DMS53 (cell line): Measurements from ENCODE around the gene NMU.
A peak's percentile ranks its signal among the peaks of the same experiment; 100 is the strongest.
"Not testable (repeated sequence)": the region's sequence is repeated elsewhere in the genome, so short reads cannot be mapped to it uniquely, and the experiment has no call there.

ENCODE experiments used
- DNase-seq: peaks from one replicate; lab custom pipeline; 2025; lab: John Stamatoyannopoulos, UW

NMU gene, protein sequence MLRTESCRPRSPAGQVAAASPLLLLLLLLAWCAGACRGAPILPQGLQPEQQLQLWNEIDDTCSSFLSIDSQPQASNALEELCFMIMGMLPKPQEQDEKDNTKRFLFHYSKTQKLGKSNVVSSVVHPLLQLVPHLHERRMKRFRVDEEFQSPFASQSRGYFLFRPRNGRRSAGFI

DNA sequence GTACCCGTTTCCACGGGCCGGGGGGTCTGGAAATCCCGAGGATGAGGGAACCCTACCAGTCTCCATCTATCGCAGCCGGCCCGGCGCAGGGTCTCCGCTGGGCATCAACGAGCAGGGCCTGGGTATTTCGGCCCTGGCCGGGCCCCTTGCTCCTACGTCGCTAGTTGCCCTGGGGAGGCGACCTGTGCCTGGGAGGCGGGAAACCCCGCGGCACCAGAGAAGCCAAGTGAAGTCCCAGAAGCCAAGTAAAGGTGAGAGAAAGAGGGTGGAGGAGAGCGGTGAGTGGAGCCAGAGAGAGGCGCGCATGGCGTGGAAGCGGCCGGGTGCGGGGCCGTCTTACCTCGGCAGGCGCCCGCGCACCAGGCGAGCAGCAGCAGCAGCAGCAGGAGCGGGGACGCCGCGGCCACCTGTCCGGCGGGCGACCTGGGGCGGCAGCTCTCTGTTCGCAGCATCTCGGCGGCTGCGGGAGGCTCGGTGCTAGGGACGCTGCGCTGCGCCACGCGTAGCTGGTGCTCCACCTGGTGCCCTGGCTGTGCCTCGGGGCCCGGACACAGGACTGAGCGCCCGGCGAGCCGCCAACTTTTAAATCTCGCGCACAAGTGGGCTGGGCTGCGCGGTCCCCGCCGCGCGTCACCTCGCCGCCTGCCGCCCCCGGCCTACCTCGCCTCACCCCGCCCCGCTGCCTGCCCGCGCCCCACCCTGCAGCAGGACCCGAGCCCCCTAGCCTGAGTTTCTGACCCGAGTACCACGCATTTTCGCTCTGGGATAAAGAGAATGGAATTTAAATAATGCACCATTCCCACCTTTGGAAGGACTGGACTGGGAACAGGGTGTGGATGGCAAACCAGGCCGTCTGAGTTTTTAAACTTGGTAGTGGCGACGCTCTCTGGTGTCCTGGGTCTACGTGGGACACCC is at the start of gene NMU:
Gene NMU (minus strand): TSS at position 558 of the 915 bp plus-strand sequence. CDS start 106 bp downstream, at position 452.
- peak; percentile 80 for DNase-seq

DNA sequence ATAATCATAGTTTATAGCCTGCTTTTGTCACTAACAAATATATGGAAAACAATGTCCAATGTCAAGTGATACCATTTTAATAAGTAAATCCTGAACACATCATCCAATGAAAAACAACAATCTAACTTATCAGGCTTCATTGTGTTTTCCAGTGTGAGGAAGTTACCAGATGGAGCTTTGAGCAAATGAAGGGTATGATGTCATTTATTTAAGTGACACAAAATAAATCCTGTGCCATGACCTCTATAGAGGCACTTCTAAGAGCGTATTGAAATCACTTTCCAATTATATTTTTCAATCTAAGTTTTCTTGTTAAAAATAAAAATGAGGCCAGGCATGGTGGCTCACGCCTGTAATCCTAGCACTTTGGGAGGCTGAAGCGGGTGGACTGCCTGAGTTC is 48.2 kb upstream of the NMU start:
- no peak for DNase-seq

DNA sequence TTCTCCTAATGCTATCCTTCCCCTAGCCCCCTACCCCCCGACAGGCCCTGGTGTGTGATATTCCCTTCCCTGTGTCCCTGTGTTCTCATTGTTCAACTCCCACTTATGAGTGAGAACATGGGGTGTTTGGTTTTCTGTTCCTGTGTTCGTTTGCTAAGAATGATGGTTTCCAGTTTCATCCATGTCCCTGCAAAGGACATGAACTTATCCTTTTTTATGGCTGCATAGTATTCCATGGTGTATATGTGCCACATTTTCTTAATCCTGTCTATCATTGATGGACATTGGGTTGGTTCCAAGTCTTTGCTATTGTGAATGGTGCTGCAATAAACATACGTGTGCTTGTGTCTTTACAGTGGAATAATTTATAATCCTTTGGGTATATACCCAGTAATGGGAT is 46.7 kb upstream of the NMU start:
- not testable (repeated sequence) for DNase-seq

DNA sequence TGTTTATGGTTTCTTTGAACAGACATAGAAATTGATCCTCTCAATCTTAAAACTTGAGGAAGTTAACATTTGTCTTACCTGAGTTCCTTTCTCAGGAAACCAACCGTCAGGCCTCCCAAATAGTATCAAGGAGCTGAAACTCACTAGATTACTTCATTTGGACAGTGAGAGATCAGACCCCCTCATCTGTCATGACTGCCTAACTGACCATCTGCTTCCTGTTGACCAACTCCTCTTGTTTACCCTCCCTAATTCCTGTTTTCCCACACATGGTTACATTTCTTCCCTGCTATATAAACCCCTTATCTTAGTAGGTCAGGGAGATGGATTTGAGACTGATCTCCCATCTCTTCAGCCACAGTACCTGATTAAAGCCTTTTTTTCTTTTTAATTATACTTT is 46.2 kb upstream of the NMU start:
- peak; percentile 53 for DNase-seq

DNA sequence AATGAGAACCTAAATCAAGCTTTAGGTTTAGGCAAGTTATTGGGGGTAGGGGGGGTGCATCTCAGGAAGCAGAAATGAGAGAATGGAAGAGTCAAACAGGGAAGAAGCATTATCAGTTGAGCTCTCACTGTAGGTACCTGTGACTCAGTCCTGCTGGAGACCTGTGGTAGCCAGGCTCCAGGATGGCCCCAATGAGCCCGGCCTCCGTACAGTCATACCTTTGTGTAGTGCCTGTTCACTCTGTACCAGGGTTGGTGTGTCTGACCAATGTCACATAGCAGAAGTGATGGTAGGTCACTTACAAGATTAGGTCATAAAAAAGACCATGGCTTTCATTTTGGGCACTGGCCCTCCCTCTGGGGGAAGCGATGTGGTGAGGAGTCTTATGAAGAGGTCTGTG is 45.3 kb upstream of the NMU start:
- DNase-seq, result no peak

DNA sequence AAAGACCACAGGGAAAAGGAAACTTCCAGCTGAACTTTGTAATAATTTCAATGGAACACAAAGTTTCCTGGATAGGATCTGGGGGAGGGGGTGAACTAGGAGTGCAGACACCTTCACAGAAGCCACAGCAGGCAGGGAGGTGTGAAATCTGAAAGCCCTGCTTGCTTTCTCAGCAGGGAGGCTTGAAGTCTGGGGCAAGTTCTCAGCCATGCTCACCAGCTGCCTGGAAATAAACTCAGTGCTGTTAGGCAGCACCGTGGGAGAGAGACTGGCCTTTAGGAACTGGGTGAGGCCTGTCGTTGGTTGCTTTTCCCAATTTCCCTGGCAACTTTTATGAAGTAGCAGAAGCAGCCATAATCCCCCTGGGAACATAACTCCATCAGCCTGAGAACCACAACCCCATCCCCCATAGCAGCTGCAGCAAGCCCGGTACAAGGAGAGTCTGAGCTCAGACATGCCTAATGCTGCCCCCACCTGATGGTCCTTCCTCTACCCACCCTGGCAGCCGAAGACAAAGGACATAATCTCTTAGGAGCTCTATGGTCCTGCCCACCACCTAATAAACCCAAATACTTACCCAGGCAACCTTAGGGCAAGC is 39.2 kb upstream of the NMU start:
- DNase-seq, result no peak

DNA sequence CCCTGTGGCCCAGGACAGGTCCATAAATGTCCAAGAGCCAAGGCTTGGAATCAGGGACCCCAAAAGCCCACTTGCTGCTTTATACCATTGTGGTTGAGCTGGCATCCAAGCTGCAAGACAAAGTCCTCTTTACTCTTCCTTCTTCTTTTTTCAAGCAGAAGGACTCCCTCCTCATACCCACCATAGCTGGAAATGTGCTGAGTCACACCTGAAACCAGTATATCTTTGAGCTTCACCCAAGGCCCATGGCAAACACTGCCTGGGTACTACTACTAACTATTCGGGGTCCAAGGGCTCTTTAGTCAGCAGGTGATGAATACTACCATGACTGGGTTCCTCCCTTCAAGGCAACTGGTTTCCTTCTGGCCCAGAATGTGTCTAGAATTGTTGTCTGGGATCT is 37.3 kb upstream of the NMU start:
- DNase-seq, result peak; percentile 35

DNA sequence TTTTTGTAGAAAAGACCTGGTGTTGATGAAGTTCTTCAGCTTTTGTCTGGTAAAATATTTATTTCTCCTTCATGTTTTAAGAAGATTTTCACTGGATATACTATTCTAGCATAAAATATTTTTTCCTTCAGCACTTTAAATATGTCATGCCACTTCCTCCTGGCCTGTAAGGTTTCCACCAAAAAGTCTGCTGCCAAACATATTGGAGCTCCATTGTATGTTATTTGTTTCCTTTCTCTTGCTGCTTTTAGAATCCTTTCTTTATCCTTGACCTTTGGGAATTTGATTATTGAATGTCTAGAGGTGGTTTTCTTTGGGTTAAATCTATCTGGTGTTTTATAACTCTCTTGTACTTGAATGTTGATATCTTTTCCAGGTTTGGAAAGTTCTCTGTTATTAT is 35.6 kb upstream of the NMU start:
- DNase-seq, result no peak

DNA sequence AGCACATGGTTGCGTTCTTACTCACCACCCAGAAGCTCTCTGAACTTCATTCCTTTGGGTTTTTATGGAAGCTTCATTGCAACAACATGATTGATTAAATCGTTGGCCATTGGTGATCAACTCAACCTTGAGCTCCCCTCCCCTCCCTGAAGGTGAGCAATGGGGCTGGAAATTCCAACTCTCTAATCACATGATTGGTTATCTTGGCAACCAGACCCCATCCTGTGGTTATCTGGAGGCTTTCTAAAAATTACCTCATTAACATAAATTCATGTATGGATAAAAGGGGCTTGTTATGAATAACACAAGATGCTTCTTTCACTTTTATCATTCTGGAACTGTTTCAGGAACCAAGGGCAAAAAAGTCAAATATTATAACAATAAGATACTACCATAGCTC is 34.6 kb upstream of the NMU start:
- DNase-seq, result no peak

DNA sequence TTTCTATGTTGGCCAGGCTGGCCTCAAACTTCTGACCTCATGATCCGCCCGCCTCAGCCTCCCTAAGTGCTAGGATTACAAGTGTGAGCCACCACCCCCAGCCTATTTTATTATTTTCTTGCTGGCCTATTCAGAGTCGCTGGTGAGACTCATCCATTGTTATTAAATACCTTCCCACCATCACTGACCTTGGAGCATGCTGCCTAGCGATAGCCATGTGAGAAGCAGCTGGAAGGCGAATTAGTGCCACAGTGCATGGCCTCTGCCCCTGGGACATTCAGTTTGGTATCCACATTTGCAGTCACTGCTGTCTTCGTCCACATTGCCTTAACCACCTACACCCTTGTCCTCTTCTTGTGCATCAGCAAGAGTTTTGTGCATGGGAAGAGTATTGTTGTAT is 32.4 kb upstream of the NMU start:
- DNase-seq, result no peak

DNA sequence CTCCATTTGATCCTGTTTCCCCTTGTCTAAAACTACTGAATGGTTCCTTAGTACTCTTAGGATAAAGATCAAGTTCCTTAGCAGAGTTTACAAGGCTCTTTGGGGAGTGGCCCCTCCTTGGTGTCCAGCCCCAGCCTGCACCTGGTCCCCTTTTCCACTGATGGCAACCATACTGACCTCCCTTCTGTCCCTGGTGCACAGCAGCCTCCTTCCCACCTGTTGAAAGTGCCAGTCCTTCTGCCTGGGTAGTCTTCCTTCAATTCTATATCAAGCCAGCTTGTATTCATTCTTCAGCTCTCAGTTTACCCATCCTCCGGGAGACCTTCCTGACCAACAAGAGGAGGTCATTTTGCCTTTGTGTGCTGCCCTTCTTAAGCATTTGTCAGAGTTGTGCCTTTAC is 30.4 kb upstream of the NMU start:
- no peak for DNase-seq

DNA sequence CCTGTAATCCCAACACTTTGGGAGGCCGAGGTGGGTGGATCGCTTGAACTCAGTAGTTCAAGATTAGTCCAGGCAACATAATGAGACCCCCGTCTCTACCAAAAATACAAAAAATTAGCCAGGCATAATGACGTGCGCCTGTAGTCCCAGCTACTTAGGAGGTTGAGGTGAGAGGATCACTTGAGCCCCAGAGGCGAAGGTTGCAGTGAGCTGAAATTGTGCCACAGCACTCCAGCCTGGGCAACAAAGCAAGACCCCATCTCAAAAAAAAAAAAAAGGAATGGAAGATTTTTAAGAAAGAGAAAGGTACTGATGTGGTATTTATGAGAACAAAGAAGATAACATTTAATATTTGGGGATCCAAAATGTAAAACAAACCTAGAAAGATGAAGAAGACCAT is 27.0 kb upstream of the NMU start:
- DNase-seq, result no peak

DNA sequence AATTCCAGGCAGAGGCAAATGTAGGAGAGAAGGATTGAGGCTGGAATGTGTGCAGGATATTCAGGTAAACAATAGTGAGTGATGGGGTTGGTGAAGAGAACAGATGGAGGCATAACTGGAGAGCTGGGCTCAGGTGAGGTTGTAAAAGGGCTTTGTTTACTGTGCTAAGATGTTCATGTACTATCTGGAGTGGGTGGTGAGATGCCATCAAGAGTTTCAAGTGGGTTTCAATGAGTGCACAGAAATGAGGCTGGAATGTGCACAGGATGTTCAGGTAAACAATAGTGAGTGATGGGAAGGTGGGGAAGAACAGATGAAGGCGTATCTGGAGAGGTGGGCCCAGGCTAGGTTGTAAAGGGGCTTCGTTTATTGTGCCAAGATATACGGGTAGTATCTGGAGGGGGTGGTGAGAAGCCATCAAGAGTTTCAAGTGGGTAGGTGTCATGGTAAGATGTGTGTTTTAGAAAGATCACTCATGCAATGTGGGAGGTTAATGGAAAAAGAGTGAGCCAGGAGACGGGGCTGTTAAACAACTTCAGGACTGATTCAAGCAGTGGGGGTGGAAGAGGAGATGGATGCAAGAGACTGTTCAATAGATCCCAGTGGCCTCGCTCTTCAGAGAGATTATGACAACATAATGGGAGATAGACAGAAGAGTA is 25.4 kb upstream of the NMU start:
- peak; percentile 64 for DNase-seq

DNA sequence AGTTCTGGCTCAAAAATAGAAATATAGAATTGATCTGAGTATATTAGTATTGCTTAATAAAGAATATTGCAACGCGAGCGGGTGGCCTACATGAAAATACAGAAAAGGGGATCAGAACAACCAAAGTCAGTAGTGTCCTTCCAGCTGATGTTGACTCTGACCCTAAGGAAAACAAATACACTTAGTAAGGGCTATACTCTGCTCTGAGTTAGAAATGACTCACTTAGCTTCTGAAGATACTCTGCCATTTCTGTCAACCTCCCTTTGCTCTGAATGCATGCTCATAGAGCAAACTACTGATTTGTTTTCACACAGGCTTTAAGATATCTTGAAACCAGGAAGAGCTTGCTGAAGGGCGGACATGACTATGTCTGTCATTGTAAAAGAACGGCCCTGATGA is 22.6 kb upstream of the NMU start:
- peak; percentile 4 for DNase-seq

DNA sequence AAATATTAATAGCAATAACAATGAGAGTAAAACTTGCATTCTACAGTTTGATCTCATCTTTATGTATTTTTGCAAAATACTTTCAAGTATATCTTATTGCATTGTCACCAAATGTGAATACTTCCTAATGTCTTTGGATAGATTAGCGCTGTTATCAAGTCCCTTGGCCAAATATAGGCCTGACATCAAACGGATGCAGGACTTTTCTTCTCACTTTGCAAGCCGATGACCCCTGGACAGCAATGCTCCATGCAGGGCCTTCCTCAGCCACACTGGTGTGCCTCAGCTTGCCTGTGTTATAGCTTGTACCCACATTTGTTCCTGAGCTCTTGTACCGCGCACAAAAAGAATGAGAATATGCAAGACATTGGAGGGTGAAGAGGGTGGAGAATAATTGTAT is 18.0 kb upstream of the NMU start:
- no peak for DNase-seq

DNA sequence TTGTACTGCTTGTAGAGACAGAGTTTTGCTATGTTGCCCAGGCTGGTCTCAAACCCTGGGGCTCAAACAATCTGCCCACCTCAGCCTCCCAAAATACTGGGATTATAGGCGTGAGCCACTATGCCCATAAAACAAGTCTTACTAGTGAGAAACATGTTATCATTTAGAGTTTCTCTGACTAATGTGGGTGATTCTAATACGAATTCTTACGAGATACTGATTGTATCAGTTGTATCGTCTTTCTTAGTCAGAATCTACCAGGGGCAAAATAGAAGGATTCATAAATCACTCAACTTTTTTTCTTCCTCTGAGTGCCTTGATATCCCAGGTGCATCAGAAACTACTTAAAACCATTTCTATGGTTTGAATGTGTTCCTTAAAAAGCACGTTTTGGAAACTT is 14.4 kb upstream of the NMU start:
- DNase-seq, result no peak

DNA sequence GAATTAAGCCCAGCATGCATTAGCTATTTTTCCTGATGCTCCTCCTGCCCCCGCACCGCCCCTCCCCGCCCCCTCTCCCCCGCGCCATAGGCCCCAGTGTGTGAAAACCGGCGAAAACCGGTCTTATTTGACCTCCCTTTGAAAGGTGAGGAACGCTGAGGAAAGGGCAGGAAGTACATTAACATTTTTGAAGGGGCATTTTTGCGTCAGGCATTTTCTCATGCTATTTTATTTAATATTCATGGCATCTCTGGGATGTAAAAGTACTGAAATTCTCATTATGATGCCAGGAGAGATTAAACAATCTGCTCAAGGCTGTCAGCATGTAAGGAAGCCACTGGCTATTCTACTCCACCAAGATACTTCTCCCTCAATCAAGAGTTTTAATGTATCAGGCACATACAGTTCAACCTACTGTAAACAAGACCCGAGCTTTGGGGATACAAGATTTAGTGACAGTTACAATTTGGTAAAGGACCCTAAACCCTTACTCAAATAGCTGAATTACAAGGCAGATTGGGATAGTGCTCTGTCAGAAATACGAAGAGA is 1.2 kb upstream of the NMU start:
- no peak for DNase-seq

DNA sequence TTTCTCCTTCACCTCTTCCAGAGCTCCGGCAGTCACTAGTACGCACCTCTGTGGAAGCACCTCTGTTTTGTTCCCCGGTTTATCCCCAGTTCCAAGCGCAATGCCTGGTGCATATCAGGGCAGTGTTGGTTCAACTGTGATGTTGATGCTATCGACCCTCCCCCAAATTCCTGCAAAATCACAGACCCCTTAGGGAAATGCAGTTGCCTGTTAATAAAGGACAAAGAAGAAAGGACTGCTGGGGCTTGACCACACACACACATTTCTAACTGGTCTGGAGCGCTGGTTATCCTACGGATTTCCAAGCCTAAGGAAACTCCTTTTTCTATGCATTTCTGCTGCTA is 530 bp upstream of the NMU start:
- no peak for DNase-seq

DNA sequence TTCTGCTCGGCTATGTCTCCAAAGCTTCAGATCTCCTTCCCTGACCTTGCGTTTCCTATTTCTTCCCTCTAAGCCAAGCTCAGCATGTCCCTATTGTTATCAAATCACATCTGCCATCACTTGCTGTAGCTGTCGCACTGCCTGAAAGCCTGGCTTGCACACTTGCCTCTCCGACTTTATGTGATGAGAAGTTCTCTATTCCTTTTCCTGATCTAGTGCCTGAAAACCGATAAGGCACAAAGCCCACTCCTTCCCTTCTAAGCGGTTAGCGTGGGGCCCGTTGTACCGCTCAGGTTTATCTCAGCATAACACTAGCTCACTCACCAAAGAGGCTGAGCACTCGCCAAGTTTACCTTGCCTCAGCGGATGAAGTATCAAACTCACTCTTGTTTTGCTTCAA is 816 bp downstream of the NMU start:
- DNase-seq, result peak; percentile 18

DNA sequence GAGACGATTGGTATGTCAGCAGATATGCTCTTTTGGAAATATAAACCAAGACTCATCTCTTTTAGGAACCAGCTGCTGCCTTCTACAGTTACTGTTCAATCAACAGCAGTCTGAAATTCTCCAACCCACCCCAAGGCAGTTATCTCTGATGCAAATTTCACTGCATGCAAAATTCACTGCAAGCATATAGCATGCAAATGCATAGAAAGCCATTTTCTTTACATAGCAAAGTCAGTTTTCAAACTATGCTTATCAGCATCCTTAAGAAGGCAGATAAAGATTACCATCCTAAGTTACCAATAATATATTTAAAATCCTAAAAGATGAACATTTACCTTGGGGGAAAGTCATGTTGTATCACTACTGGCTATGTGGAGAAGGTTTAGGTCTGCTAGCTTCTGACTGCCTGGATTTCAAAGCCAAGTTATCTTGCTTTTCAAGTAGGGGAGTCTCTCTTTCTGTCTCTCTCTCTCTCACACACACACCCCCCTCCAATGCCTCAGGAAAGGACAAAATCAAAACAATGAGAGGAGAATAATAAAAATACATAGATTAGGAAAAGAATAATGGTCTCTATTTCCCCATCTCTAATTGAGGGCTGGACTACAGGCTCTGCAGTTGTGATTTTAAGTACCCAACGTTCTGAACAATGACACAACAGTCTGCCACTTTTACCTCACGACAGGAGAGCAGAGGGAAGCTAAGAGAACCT is 1.5 kb downstream of the NMU start:
- no peak for DNase-seq

DNA sequence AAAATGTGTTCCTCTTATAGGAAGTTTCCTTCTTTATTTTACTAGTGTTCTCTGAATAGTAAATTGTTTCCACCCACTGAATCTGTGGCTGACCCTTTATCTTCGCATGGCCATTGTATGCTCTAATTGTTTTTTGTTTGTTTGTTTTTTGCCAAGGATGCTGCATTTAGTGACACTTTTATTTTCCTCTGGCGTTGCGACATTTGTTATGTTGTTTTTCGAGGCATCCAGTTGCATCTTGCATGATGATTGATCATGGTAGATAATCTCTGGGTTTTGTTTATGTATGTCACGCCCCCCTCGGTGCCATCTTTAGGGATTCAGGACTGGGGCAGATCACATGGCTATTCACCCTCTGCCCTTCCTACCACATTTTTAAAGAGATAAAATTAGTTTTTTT is 2.2 kb downstream of the NMU start:
- DNase-seq, result no peak

DNA sequence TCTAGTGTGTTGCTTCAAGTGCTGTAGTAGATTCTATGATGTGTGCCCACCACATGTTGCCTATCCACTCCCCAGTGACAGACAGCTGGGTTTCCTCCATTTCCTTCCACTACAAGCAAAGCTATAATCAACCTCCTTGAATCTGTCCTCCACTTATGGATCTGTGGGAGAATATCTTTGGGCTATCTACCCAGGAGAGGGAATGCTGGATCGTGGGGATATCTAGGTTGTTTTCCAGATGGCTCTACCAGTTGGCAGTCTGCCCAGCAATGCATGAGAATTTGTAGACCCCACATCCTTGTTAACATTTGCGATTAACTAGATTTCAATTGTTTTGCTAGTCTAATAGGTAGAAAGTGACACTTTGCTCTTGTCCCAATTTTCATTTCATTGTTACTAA is 10.3 kb downstream of the NMU start:
- no peak for DNase-seq
